Germinal center (tissue), 1 donor: ENCODE results near the gene EIF4A2.
"Not testable (repeated sequence)": the region's sequence is repeated elsewhere in the genome, so short reads cannot be mapped to it uniquely, and the experiment has no call there.

Experiments used
- DNase-seq: peaks from one replicate; pipeline ENCODE4 v3.0.0; 2012; ENCODE audit warnings: mixed read lengths, low spot score

Gene EIF4A2

DNA sequence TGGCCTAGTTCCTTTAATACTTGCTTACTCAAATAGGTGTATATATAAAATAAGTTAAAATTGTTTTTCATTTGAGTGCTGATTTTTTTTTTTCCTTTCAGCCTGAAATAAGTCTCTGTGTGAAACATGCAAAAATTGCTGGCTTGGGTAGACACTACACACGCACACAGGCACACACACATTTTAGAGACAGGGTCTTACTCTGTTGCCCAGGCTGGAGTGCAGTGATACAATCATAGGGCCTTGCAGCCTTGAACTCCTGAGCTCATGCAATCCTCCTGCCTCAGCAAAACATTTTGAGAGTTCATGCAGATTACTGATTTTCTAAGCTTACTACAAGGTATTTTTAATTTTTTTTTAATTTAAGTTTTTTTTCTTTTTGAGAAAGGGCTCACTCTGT, 35.6 kb downstream of the EIF4A2 start:
- no peak for DNase-seq

- DNase-seq: peak; percentile 33
Observed at GRCh38 chr3:186821429-186822387, 38.3 kb downstream of the EIF4A2 start.

DNA sequence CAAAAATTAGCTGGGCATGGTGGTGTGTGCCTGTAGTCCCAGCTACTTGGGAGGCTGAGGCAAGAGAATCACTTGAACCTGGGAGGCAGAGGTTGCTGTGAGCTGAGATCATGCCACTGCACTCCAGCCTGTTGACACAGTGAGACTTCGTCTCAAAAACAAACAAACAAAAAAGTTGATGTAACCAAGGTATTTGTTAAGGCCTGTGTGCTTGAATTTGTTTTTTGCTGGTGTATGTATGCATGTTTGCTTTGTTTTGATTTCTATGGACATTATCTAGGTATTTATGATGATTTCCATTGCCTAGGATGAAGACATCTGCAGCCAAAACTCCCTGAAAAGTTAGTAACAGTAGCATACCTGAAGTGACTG, 39.0 kb downstream of the EIF4A2 start:
- DNase-seq: not testable (repeated sequence)

DNA sequence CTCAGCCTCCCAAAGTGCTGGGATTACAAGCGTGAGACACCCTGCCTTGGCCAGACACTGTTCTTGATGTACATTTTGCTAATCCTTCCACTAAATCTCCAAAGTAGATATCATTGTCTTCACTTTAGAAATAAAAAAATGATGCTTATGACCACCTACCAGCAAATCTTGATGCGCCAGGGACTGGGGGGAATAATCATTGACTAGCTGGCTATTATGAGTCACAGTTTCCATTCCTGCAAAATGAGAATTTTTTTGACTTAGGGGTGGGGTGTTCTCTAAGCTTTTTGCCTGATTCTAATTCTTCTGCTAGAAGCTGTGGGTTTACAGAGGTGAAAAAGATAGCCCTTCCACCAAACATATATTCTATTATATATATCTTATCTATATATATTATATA, 40.0 kb downstream of the EIF4A2 start:
- DNase-seq: no peak

- no peak for DNase-seq
Observed at GRCh38 chr3:186824430-186825139, 41.2 kb downstream of the EIF4A2 start.

- no peak for DNase-seq
Observed at GRCh38 chr3:186825294-186825821, 42.0 kb downstream of the EIF4A2 start.

DNA sequence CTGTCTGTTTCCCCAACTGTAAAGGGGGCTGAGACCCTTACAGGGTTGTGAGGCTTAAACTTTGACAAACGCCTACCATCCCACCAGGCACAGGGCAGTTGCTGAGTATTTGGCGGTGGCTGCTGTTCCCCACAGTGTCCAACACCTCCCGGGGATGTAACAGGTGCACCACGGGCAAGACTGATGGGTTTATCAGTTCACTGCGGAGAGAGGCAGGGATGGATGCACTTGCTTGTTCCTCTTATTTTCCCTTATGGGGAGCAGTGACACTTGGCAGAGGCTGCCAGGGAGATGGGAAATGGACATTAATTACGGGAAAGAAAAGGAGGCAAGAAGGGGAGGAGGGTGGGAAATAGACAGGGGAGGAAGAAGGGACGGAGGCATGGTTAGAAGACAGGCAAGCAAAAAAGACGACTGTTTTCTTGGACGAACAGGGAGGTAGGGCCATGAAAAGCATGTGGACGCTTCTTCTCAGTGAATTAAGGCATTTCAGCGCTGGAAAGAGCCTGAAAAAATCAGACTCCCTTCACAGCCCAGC, 42.6 kb downstream of the EIF4A2 start:
- DNase-seq: no peak

GRCh38 chr3:186826410-186826975, 43.1 kb downstream of the EIF4A2 start:
- no peak for DNase-seq

GRCh38 chr3:186826976-186827857, 43.8 kb downstream of the EIF4A2 start:
- peak; percentile 99 for DNase-seq

DNA sequence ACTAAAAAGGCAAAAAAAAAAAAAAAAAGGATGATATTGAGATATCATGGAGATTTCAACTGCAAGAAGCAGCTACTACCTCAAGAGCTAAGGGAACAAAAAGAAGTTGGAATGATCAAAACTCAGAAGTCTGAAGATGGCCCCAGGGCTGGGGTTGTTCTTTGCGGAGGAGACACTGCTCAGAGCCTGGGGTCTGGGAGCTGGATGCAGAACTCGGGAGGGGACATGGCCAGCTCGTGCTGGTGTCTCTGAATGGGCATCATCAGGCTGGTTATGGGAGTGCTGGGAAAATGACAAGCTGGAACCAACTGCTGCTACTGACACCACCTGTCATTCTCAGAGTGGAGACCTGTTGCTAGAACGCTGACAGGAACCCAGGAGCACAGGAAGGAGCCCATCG, 45.0 kb downstream of the EIF4A2 start:
- no peak for DNase-seq

DNA sequence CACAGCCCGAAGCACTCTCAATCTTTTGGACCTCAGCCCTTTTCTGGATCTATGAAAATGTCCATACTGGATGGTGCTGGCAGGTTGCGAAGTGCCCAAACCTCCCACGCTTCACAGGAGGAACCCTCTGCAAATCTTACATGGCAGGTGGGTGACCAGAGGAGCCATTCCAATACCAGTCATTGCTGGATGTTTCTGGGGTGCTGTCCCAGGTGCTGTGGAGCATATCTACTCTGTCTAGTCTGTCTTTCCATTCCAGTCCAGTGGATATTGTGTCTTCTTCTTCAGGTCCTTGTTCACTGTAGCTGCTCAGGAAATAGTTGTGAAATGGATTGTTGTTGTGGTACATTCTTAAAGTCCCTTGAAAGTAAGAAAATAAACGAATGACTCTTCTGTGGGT, 48.4 kb downstream of the EIF4A2 start:
- DNase-seq: no peak

GRCh38 chr3:186832276-186832675, 48.9 kb downstream of the EIF4A2 start:
- DNase-seq: no peak
